Measurements from ENCODE around the gene NLRP7. TPM values are rescaled to one million over a fixed set of nuclear protein-coding genes. Genes with fewer than 3 reads are reported as not detected.
"Not testable (repeated sequence)": the region's sequence is repeated elsewhere in the genome, so short reads cannot be mapped to it uniquely, and the experiment has no call there.

Gene NLRP7
- total and polyA plus RNA-seq, 7 donors, result not detected

- no peaks in the 10 kb centered on the region for H3K27me3 ChIP-seq (ENCODE audit: insufficient read depth in 3 of 3, low read length in 2 of 3)
- WGBS, 3 donors, result 81 to 88% (median 87%) methylated on average over 2 of the region's 2 CpGs
These were observed 51.3 kb downstream of the NLRP7 start for GRCh38 chr19:54896036-54896435.

GRCh38 chr19:54894106-54894505, 53.2 kb downstream of the NLRP7 start:
- H3K27me3 ChIP-seq (ENCODE audit: insufficient read depth in 3 of 3, low read length in 2 of 3); H3K4me3 ChIP-seq; ATAC-seq; intact Hi-C loops (cut with DNase I); H3K4me1 ChIP-seq; H3K36me3 ChIP-seq (ENCODE audit: insufficient read depth in 1 of 2, low read depth in 1 of 2); H3K27ac ChIP-seq; DNase-seq; H3K9me3 ChIP-seq: not testable (repeated sequence)
- 86 to 88% (median 87%) methylated on average over 16 of the region's 16 CpGs for WGBS, 3 donors

More at GRCh38 chr19:54896036-54896435, 51.3 kb downstream of the NLRP7 start:
- ATAC-seq (no peak), DNase-seq (no peak)
- intact Hi-C loops (cut with DNase I), result no loop called here
- Histone ChIP-seq H3K27ac (no peak overlapping the region), H3K36me3 (ENCODE audit: insufficient read depth in 1 of 2, low read depth in 1 of 2) (no peaks in the 10 kb centered on the region), H3K9me3 (no peaks in the 10 kb centered on the region), H3K4me1 (no peaks in the 10 kb centered on the region), H3K4me3 (no peak overlapping the region)
- TF ChIP-seq, protein P1, sequence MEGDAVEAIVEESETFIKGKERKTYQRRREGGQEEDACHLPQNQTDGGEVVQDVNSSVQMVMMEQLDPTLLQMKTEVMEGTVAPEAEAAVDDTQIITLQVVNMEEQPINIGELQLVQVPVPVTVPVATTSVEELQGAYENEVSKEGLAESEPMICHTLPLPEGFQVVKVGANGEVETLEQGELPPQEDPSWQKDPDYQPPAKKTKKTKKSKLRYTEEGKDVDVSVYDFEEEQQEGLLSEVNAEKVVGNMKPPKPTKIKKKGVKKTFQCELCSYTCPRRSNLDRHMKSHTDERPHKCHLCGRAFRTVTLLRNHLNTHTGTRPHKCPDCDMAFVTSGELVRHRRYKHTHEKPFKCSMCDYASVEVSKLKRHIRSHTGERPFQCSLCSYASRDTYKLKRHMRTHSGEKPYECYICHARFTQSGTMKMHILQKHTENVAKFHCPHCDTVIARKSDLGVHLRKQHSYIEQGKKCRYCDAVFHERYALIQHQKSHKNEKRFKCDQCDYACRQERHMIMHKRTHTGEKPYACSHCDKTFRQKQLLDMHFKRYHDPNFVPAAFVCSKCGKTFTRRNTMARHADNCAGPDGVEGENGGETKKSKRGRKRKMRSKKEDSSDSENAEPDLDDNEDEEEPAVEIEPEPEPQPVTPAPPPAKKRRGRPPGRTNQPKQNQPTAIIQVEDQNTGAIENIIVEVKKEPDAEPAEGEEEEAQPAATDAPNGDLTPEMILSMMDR (IDR thresholded peaks at IDR 0.05), result no peak

GRCh38 chr19:54893406-54893805, 53.9 kb downstream of the NLRP7 start:
- ATAC-seq, result no peak
- no peaks in the 10 kb centered on the region for H3K4me1 ChIP-seq
- intact Hi-C loops (cut with DNase I), result no loop called here
- H3K36me3 ChIP-seq (ENCODE audit: insufficient read depth in 1 of 2, low read depth in 1 of 2), result no peaks in the 10 kb centered on the region
- no peaks in the 10 kb centered on the region for H3K27me3 ChIP-seq (ENCODE audit: insufficient read depth in 3 of 3, low read length in 2 of 3)
- WGBS, 3 donors, result 23 to 37% (median 37%) methylated on average over 7 of the region's 7 CpGs
- TF ChIP-seq, protein P1 (IDR thresholded peaks at IDR 0.05), result no peak
- H3K27ac ChIP-seq, result no peak overlapping the region
- no peak for DNase-seq
- no peaks in the 10 kb centered on the region for H3K9me3 ChIP-seq
- no peak overlapping the region for H3K4me3 ChIP-seq

- DNase-seq (no peak), ATAC-seq (no peak)
- H3K4me1 ChIP-seq, result no peaks in the 10 kb centered on the region
- H3K36me3 ChIP-seq (ENCODE audit: insufficient read depth in 1 of 2, low read depth in 1 of 2), result no peaks in the 10 kb centered on the region
- WGBS, 3 donors, result 76 to 85% (median 81%) methylated on average over 11 of the region's 11 CpGs
- no peaks in the 10 kb centered on the region for H3K27me3 ChIP-seq (ENCODE audit: insufficient read depth in 3 of 3, low read length in 2 of 3)
- intact Hi-C loops (cut with DNase I), result no loop called here
- H3K27ac ChIP-seq, result no peak overlapping the region
- H3K4me3 ChIP-seq, result no peak overlapping the region
- TF ChIP-seq, protein P1 (IDR thresholded peaks at IDR 0.05), result no peak
- no peaks in the 10 kb centered on the region for H3K9me3 ChIP-seq
These were observed 57.8 kb downstream of the NLRP7 start for GRCh38 chr19:54889566-54889965.

DNA sequence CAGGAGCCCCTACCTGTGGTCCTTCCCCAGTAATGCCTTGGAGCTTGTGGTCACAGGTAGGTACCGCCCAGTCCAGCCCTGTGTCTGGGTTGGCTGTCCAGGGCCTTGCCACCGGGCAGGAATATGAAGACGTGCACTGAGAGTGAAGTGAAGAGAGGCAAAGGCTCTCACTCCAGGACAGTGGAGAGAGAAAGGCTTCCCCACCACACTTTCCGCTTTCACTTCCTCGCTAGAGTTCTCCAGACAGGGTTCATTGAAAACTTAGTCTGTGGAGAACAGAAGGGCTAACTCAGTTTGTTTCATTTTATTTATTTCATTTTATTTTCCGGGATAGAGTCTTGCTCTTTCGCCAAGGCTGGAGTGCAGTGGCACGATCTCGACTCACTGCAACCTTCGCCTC, 59.1 kb downstream of the NLRP7 start:
- no peaks in the 10 kb centered on the region for H3K4me1 ChIP-seq
- DNase-seq, result no peak
- intact Hi-C loops (cut with DNase I), result no loop called here
- no peak overlapping the region for H3K27ac ChIP-seq
- no peaks in the 10 kb centered on the region for H3K9me3 ChIP-seq
- H3K36me3 ChIP-seq (ENCODE audit: insufficient read depth in 1 of 2, low read depth in 1 of 2), result no peaks in the 10 kb centered on the region
- no peaks in the 10 kb centered on the region for H3K27me3 ChIP-seq (ENCODE audit: insufficient read depth in 3 of 3, low read length in 2 of 3)
- WGBS, 3 donors, result 83 to 92% (median 91%) methylated on average over 10 of the region's 10 CpGs
- no peak overlapping the region for H3K4me3 ChIP-seq
- TF ChIP-seq, protein P1 (IDR thresholded peaks at IDR 0.05), result no peak
- no peak for ATAC-seq
